T-helper 1 cell treated with Interleukin-12 subunit alpha and Interleukin-12 subunit beta and Interleukin-4 antibody, amounts not matched to agents 30 μg/mL and 1 μg/mL, for 36 hours (primary cell): ENCODE results near the gene OLFML2B.

Experiments
- H3K27ac Mint-ChIP-seq: one replicate; pipeline ENCODE4 v1.8.0; 2021; ENCODE audit warnings: mild to moderate bottlenecking, mixed read lengths
- H3K27me3 Mint-ChIP-seq: one replicate; pipeline ENCODE4 v1.8.0; 2021; ENCODE audit warnings: low read depth, mixed read lengths
- H3K36me3 Mint-ChIP-seq: one replicate; pipeline ENCODE4 v1.8.0; 2021; ENCODE audit warnings: low read depth, mixed read lengths
- H3K4me1 Mint-ChIP-seq: one replicate; pipeline ENCODE4 v1.8.0; 2021; ENCODE audit warnings: low read depth, mixed read lengths
- H3K4me3 Mint-ChIP-seq: one replicate; pipeline ENCODE4 v1.8.0; 2021; ENCODE audit warnings: mild to moderate bottlenecking, moderate library complexity, mixed read lengths
- H3K9me3 Mint-ChIP-seq: one replicate; pipeline ENCODE4 v1.8.0; 2021; ENCODE audit warnings: mixed read lengths

The OLFML2B gene

DNA sequence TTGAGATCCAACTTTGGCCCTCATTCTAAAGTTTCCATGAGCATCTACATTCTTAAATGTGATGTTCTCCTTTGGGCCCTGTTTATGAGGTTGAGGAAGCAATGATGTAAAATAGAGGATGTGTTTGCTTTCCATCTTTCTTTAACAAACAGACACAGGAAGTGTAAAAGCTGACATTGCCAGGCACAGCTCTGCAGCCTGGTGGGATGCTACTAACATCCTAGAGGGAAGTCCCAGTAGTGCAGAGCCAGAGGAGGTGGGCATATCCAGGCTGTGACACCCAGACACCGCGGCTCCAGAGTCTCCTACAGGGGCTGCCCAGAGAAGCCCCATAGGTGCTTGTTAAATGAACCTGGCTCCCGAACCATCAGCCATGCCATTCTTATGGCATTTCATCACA, 16.2 kb downstream of the OLFML2B start:
- no peaks in the 10 kb centered on the region for H3K36me3 Mint-ChIP-seq
- no peaks in the 10 kb centered on the region for H3K4me1 Mint-ChIP-seq
- no peak overlapping the region for H3K27ac Mint-ChIP-seq
- H3K4me3 Mint-ChIP-seq, result no peak overlapping the region
- H3K9me3 Mint-ChIP-seq, result no peaks in the 10 kb centered on the region
- H3K27me3 Mint-ChIP-seq, result no peaks in the 10 kb centered on the region

DNA sequence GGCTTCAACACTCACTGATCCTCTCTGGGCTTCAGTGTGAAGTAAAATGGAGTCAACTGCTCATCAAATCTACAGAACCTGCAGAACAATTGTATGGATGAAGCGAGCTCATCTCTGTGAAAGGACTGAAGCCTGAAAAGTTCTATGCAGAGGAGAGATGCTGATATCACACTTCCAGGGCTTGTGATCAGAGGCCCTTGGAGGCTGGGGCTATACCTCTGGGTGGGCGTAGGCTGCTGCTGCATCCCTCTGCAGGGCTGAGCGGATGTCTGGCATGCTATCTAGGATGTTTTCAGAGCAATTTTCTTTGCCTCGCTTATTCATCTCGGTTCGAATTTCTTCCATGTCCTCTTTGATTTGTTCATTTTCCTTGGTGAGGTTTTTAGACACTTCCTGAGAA, 17.6 kb downstream of the OLFML2B start:
- Mint-ChIP-seq H3K9me3 (no peaks in the 10 kb centered on the region), H3K27me3 (no peaks in the 10 kb centered on the region), H3K4me3 (no peak overlapping the region), H3K27ac (no peak overlapping the region), H3K4me1 (no peaks in the 10 kb centered on the region), H3K36me3 (no peaks in the 10 kb centered on the region)

DNA sequence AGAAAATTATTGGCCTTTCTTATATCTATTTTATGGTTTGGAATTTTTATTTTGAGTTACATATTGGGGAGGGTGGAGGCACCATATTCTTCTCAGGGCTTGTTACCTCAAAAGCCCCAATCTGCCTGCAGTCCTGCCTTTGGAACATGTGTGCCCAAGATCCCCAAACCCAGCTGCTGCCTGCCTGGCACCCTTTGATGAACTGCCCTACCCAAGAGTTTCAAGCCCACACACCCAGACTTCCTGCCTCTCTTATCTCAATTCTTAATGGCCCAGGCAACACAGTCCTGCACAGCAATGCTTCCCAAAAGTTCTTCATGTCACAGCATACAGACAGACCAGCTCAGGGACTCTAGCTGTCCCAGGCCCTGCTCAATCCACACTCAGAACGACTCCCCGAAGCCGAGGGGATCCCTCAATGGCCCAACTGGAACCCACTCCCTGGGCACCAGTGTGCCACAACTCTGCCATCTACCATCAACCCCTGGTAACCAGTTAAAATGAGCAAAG, 19.2 kb downstream of the OLFML2B start:
- Mint-ChIP-seq H3K36me3 (no peaks in the 10 kb centered on the region), H3K27me3 (no peaks in the 10 kb centered on the region), H3K9me3 (no peaks in the 10 kb centered on the region), H3K4me3 (no peak overlapping the region), H3K4me1 (no peaks in the 10 kb centered on the region), H3K27ac (no peak overlapping the region)

DNA sequence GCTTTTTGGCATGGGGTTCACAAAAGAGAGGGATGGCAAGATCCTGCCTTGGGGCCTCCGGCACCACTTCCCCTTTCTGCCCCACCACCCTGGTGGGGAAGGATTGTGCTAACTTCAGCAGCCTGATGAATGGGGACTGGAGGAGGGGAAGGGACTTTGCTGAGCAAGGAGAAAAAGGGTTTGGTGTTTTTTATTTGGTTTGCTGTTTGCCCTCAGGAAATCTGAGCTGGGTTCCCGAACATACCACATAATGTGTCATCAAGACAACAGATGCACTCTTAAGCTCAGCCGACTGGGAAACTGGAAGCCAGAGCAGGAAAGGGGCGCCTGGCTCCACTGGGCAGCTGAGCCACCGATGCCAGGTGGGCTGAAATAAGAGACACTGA, 19.8 kb downstream of the OLFML2B start:
- Mint-ChIP-seq H3K27me3 (no peaks in the 10 kb centered on the region), H3K4me3 (no peak overlapping the region), H3K4me1 (no peaks in the 10 kb centered on the region), H3K36me3 (no peaks in the 10 kb centered on the region), H3K27ac (no peak overlapping the region), H3K9me3 (no peaks in the 10 kb centered on the region)

DNA sequence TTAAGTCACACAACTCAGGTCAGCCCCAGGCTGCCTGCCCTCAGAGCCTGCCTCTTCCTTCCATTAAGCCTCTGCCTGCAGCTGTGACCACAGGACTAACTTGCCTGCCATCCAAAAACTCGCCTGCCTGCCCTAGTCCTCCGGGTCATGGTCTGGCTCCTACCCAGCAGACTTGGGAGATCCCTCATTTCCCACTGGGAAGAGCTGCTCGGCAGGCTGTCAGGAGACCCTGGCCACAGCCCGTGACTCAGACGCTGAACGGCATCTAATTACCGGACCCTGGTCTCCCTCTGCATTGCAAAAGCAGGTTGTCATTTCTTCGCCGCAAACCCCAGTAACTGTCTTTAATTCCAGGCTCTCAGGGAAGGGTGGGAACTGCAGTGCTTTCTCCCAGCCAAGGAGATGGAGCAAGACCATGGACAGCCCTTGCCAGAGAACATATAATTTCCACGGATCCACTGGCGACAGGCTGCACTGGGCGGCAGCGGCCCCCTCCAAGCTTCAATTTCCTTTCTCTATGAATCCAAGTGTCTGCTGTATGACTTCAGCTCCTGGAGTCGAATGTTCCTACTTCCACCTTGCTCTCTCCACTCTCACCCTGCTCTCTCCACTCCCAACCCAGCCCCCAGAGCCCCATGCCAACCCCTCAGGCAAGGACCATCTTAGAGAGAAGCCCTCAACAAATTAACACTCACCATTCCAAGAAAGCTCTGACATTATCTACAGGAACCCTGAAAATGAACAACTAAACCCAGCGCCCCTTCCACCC, 20.4 kb downstream of the OLFML2B start:
- Mint-ChIP-seq H3K9me3 (no peaks in the 10 kb centered on the region), H3K27me3 (no peaks in the 10 kb centered on the region), H3K27ac (no peak overlapping the region), H3K4me3 (peak overlapping the region; percentile 23), H3K36me3 (no peaks in the 10 kb centered on the region), H3K4me1 (no peaks in the 10 kb centered on the region)

DNA sequence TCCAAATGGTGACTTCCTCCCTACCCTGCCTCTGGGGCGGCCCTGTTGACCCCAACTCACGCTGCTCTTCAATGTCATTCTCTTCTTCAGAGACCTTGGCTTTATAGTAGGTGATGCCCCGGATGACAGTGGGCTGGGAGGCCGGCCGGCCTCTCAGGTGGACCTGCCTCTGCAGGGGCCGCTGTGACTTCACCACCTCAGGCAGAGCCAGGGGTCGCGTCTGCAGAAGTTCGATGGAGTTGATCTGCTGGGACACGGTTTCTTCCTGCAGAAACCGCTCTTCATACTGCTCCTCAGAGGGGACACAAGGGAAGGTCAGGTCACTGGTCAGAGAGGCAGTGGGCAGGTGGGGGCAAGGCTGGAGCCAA, 23.6 kb downstream of the OLFML2B start:
- Mint-ChIP-seq H3K9me3 (no peaks in the 10 kb centered on the region), H3K4me1 (no peaks in the 10 kb centered on the region), H3K27ac (no peak overlapping the region), H3K27me3 (no peaks in the 10 kb centered on the region), H3K36me3 (no peaks in the 10 kb centered on the region), H3K4me3 (no peak overlapping the region)

DNA sequence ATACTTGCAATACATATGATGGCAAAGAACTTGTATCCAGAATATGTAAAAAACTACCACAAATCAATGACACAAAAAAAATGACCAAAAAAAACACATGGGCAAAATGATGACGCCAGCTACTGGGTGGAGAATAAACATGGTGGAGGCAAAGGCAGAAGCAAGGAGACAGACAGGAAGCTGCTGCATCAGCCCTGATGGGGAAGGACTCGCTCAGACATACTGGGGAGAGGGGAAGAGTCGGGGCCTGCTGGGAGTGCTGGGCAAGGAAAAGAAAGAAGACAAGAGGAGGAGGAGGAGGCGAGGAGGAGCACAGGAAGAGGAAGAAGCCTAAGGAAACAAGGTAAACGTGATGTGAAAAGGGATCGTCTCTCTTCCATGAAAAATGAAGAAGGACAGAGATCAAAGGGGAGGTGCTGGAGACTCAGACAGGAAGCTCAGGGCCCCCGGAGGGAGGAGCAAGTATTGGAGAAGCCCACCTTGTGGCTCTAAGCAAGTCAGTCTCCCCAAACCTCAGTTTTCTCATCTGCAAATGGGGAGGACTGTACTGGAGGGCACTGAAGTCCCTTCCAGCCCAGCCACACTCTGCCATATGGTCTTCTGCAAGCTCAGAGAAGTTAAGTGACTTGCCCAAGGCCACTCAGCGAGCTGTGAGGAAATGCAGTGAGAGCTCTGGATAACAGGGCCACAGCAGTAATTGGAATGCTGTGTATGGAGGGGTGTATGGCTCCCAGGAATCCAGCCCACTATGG, 24.2 kb downstream of the OLFML2B start:
- no peaks in the 10 kb centered on the region for H3K36me3 Mint-ChIP-seq
- H3K27ac Mint-ChIP-seq, result no peak overlapping the region
- H3K4me1 Mint-ChIP-seq, result no peaks in the 10 kb centered on the region
- no peak overlapping the region for H3K4me3 Mint-ChIP-seq
- no peaks in the 10 kb centered on the region for H3K9me3 Mint-ChIP-seq
- no peaks in the 10 kb centered on the region for H3K27me3 Mint-ChIP-seq

DNA sequence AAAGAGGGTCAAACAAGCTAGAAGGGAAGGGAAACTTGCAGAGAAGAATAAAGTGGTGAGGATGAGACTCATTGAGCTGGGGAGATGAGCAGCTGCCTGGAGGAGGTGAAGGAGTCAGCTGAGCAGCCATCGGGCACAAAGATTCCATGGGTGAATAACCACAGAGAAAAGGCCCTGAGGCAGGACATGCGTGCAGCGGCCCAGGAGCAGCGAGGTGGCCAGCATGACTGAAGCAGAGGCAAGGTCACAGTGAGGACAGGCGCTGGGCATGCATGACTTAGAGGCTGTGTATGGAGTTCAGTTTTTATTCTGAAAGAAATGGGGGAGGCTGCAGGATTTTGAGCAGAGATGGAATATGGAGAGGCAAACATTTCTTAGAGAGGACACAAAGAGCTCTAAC, 24.9 kb downstream of the OLFML2B start:
- H3K4me1 Mint-ChIP-seq, result no peaks in the 10 kb centered on the region
- no peak overlapping the region for H3K4me3 Mint-ChIP-seq
- no peaks in the 10 kb centered on the region for H3K9me3 Mint-ChIP-seq
- H3K27me3 Mint-ChIP-seq, result no peaks in the 10 kb centered on the region
- H3K27ac Mint-ChIP-seq, result no peak overlapping the region
- no peaks in the 10 kb centered on the region for H3K36me3 Mint-ChIP-seq

DNA sequence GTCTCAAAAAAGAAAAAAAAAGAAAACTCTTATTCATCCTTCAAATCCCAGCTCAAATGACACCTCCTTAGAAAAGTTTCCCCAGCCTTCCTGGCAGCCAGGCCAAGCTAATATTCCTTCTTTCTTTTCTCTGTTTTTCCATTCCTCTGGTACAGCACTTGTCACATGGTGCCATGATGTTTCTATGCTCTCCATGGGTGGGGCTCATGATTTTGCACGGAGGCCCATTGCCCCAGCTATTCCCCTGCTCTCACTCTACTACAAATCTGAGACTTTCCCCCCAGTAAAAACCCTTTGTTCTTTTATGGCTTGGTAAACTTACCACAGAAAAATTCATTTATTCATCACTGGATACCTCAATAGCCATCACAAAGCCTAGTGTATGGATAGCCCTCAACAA, 26.5 kb downstream of the OLFML2B start:
- Mint-ChIP-seq H3K36me3 (no peaks in the 10 kb centered on the region), H3K27ac (no peak overlapping the region), H3K9me3 (no peaks in the 10 kb centered on the region), H3K4me1 (no peaks in the 10 kb centered on the region), H3K4me3 (no peak overlapping the region), H3K27me3 (no peaks in the 10 kb centered on the region)

DNA sequence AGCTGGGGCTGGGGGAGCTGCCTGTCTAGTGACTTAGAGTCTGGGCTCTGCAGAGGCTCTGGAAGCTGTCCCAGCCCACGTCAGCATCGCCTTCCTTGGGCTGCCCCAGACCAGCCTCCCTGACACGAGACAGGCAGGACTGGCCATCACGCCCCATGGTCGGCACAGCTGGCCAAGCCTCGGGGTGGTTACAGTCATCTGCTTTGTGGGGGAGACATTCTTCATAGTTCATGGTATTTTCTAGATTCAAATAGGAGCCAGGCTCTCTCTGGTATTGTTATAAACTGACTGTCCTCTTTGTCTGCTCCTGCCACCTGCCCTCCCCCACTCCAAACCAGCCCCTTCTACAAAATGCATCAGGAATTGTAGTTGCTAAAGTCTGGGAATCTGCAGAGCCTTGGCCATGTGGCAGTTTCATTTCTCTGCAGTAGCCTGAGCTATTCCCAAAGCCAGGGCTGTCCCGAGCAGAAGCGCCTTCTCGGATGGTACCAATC, 29.4 kb downstream of the OLFML2B start:
- no peak overlapping the region for H3K27ac Mint-ChIP-seq
- H3K36me3 Mint-ChIP-seq, result no peaks in the 10 kb centered on the region
- no peaks in the 10 kb centered on the region for H3K4me1 Mint-ChIP-seq
- H3K27me3 Mint-ChIP-seq, result peaks cover 9% of the 10 kb centered on the region
- H3K4me3 Mint-ChIP-seq, result no peak overlapping the region
- H3K9me3 Mint-ChIP-seq, result peaks cover 3% of the 10 kb centered on the region

DNA sequence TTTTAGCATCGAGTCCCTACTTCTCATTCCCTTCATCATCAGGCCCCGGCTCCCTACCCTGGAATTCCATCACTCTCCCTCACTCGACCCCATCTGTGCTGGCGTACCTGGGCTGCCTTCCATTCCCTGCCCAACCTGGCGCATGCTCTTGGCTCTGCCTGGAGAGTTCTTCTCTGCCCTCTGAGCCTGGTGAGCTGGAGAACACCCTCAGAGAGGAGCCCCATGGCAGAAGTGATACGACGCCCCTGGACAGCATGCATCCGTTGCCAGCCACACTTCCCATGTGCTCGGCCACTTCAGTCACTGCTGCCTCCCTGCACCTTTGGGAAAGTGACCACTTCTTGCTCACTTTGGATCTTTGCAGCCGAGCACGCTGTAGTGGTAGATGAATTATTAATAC, 30.1 kb downstream of the OLFML2B start:
- Mint-ChIP-seq H3K27ac (no peak overlapping the region), H3K4me3 (no peak overlapping the region), H3K27me3 (peaks cover 9% of the 10 kb centered on the region), H3K4me1 (no peaks in the 10 kb centered on the region), H3K36me3 (no peaks in the 10 kb centered on the region), H3K9me3 (peaks cover 9% of the 10 kb centered on the region)

DNA sequence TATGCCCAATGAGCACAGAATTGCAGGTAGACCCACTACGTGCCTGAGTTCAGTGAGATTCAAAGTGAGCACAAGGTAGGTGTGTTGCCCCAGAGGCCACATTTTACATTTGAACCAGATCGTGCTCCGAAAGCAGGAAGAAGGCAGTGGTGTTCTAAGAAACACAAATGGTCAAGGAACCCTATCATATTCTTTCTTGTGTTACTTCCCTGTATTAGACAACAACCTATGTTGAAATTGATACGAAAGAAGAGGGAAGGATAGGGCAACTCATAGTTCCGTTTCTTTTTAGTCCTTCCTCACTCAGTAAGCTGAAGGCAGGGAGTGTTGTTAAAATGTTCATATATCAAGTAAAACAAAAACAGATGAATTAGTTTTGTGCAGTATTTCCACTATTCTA, 33.9 kb downstream of the OLFML2B start:
- Mint-ChIP-seq H3K4me1 (no peaks in the 10 kb centered on the region), H3K27me3 (peaks cover 12% of the 10 kb centered on the region), H3K27ac (no peak overlapping the region), H3K4me3 (no peak overlapping the region), H3K36me3 (no peaks in the 10 kb centered on the region), H3K9me3 (peaks cover 19% of the 10 kb centered on the region)

DNA sequence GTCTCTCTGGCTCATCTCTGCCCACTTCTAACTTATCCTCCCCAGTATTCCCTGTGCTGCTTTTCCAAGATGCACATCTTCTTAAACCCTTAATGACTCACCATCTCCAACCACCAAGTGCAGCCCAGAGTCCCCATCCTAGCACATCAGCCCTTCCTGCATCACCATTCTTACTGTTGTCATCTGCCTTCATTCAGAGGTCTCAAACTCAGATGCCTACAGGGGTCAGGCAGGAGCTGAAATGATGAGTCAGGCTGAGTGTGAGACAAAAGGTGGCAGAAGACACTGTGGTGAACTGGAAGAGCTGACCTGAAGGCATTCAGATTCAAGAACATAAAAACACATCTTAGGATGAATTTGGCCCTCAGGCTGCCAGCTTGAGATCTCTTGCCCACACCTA, 34.6 kb downstream of the OLFML2B start:
- Mint-ChIP-seq H3K4me1 (no peaks in the 10 kb centered on the region), H3K27ac (no peak overlapping the region), H3K36me3 (no peaks in the 10 kb centered on the region), H3K27me3 (peaks cover 12% of the 10 kb centered on the region), H3K9me3 (peaks cover 19% of the 10 kb centered on the region), H3K4me3 (no peak overlapping the region)

DNA sequence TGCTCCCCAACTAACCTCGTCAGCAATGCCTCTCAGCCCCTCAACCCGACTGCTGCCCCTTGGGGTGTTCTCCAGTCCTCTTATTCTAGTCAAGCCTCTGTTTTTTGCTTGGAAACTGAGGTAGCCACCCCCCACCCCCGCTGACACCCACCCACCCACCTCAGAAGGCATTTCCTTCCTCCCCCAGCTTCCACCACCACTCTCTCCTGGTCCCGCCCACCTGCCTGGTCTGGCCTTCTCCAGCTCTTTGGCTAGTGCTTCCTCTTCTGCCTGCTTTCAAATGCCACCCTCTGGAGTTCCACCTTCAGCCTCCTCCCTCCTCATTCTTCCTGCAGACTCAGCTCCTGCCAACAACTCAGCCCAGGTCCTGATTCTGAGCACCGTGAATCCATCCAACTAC, 35.3 kb downstream of the OLFML2B start:
- Mint-ChIP-seq H3K4me3 (no peak overlapping the region), H3K9me3 (peaks cover 19% of the 10 kb centered on the region), H3K36me3 (no peaks in the 10 kb centered on the region), H3K27me3 (peaks cover 12% of the 10 kb centered on the region), H3K4me1 (no peaks in the 10 kb centered on the region), H3K27ac (no peak overlapping the region)

DNA sequence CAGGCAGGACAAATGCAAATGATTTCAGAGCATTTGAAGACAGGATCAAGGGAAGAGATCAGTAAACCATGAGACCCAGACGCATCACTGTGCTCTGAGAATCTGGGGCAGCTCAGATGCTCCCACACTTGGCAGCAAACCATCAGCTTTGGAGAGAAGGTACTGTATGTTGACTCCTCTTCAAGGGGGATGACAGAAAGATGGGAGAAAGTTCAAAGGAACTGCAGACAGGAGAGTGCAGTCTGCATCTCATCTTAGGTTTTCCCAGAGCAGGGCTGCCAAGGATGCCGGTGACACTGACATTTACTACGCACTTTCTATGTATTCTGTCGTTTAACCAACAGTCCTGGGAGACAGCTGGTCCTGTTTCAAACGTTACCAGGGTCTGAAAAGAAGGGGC, 35.8 kb downstream of the OLFML2B start:
- Mint-ChIP-seq H3K4me3 (no peak overlapping the region), H3K4me1 (no peaks in the 10 kb centered on the region), H3K9me3 (peaks cover 19% of the 10 kb centered on the region), H3K27ac (no peak overlapping the region), H3K36me3 (no peaks in the 10 kb centered on the region), H3K27me3 (peaks cover 12% of the 10 kb centered on the region)
